Measurements from ENCODE around the gene CCDC138.

DNA sequence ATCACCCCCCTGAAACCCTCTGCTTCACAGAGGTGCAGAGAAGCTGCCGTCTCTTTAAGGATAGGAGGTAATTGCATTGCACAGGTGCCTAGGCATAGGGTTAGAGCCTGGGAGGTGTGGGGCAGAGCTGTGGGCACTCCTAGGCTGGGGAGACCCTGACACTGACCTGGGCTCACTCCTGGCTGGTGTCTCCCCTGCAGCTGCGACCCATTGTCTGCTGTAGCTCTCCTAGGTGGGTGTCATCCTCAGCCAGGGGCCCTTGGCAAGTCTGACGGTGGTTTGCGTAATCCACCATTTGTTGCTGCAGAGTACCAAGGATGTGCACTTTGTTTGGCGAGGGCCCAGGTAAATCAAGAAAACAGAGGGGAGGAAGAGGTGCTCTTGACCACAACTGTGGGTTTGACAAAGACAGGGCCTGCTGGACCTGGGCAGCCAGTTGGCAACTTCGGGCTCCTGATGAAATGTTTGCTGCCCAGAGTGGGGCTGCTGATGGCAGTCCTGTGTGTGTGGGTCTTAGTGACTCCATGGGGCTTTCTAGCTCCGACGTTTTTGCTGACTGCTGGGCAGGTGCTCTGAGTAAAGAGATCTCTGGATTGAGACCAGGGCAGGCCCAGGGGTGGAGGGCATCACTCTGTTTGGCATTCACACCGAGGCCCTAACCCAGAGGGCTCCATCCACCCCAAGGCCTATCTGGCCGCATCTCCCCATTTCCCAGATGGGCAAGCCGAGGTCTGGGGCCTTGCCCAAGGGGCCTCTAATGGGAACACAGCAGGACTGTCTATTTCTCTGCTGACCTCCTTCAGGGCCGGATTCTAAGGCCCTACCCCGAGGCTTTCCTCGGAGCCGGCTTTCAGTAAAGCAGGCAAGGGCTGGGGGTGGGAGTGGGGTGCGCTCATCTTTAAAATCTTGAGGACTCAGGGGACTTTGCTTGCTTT lies 134.8 kb downstream of the CCDC138 start:
- TF ChIP-seq, protein P1, sequence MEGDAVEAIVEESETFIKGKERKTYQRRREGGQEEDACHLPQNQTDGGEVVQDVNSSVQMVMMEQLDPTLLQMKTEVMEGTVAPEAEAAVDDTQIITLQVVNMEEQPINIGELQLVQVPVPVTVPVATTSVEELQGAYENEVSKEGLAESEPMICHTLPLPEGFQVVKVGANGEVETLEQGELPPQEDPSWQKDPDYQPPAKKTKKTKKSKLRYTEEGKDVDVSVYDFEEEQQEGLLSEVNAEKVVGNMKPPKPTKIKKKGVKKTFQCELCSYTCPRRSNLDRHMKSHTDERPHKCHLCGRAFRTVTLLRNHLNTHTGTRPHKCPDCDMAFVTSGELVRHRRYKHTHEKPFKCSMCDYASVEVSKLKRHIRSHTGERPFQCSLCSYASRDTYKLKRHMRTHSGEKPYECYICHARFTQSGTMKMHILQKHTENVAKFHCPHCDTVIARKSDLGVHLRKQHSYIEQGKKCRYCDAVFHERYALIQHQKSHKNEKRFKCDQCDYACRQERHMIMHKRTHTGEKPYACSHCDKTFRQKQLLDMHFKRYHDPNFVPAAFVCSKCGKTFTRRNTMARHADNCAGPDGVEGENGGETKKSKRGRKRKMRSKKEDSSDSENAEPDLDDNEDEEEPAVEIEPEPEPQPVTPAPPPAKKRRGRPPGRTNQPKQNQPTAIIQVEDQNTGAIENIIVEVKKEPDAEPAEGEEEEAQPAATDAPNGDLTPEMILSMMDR (optimal IDR thresholded peaks at IDR 0.05 in 1 of 3, IDR thresholded peaks at IDR 0.05 in 1 of 3, conservative IDR thresholded peaks at IDR 0.05 in 1 of 3; ENCODE audit: extremely low read depth in 1 of 3, insufficient read depth in 2 of 3, low read length in 3 of 3), result no peak
- no peak for TF ChIP-seq EZH2 (IDR thresholded peaks at IDR 0.05; ENCODE audit: low read length)
